Cardiac muscle cell (in vitro differentiated cells and primary cell): Measurements from ENCODE around the gene CARD16. TPM values are rescaled to one million over a fixed set of nuclear protein-coding genes. Genes with fewer than 3 reads are reported as not detected.

Source experiments
- DNase-seq, 2 donors: peaks; one replicate each; pipeline versions ENCODE4 v3.0.0 to v3.0.0-alpha.2; 2010 to 2017; ENCODE audit warnings: low read depth in 1 of 2, low spot score in 1 of 2
- H3K27ac ChIP-seq: fragments of 200-600 bp; sonication (generic); 2 replicates; pipeline ENCODE4 v1.5.1; 2016
- H3K27me3 ChIP-seq: fragments of 200-600 bp; sonication (generic); 2 replicates; pipeline ENCODE4 v1.6.0; 2016; ENCODE audit warnings: control low read depth
- H3K36me3 ChIP-seq: fragments of 200-600 bp; sonication (generic); 2 replicates; pipeline ENCODE4 v1.5.1; 2016; ENCODE audit warnings: control low read depth
- H3K4me1 ChIP-seq: fragments of 200-600 bp; sonication (generic); 2 replicates; pipeline ENCODE4 v1.8.1; 2017; ENCODE audit warnings: low read depth, mild to moderate bottlenecking, mixed run types
- H3K4me3 ChIP-seq: fragments of 200-600 bp; sonication (generic); 2 replicates; pipeline ENCODE4 v1.5.1; 2016; ENCODE audit warnings: mild to moderate bottlenecking
- H3K9me3 ChIP-seq: fragments of 200-600 bp; sonication (generic); 2 replicates; pipeline ENCODE4 v1.5.1; 2017; ENCODE audit warnings: low read depth, mild to moderate bottlenecking, control low read depth
- CTCF ChIP-seq: IDR thresholded peaks from 2 replicates; pipeline ENCODE4 v1.5.1; 2012; ENCODE audit warnings: low read depth, mild to moderate bottlenecking, low read length
- polyA plus RNA-seq: library from polyadenylated mRNA; unstranded; fragments of >200 nt; fragmentation: Nextera tagmentation; extraction: Ambion mirVana; gene quantifications from 2 replicates; pipeline ENCODE4 v1.2.1, GENCODE V29; 2016
- total RNA-seq: library from RNA; depleted of rRNA; stranded (reverse); fragments of >200 nt; gene quantifications from 2 replicates; pipeline ENCODE4 v1.2.3, GENCODE V29; 2016

The CARD16 gene
- total and polyA plus RNA-seq, 2 experiments from 2014 or later = not detected

- no peaks in the 10 kb centered on the region for H3K36me3 ChIP-seq
- H3K27me3 ChIP-seq = no peaks in the 10 kb centered on the region
- no peak overlapping the region for H3K4me3 ChIP-seq
- no peak for TF ChIP-seq CTCF
- no peak overlapping the region for H3K27ac ChIP-seq
- H3K9me3 ChIP-seq = no peaks in the 10 kb centered on the region
- DNase-seq = no peak
- no peaks in the 10 kb centered on the region for H3K4me1 ChIP-seq
These were observed 11.4 kb downstream of the CARD16 start for GRCh38 chr11:105033781-105034180.

GRCh38 chr11:105033343-105033742 is 11.8 kb downstream of the CARD16 start:
- DNase-seq = no peak
- Histone ChIP-seq H3K4me3 (no peak overlapping the region), H3K9me3 (no peaks in the 10 kb centered on the region), H3K36me3 (no peaks in the 10 kb centered on the region), H3K4me1 (no peaks in the 10 kb centered on the region), H3K27ac (no peak overlapping the region), H3K27me3 (no peaks in the 10 kb centered on the region)
- no peak for TF ChIP-seq CTCF

GRCh38 chr11:105032495-105032894 is 12.6 kb downstream of the CARD16 start:
- Histone ChIP-seq H3K27ac (no peak overlapping the region), H3K9me3 (no peaks in the 10 kb centered on the region), H3K4me3 (no peak overlapping the region), H3K36me3 (no peaks in the 10 kb centered on the region), H3K4me1 (peaks cover 1% of the 10 kb centered on the region), H3K27me3 (no peaks in the 10 kb centered on the region)
- DNase-seq = no peak
- TF ChIP-seq CTCF = no peak

GRCh38 chr11:105027678-105028077 is 17.5 kb downstream of the CARD16 start:
- no peak for TF ChIP-seq CTCF
- Histone ChIP-seq H3K4me3 (no peak overlapping the region), H3K27me3 (no peaks in the 10 kb centered on the region), H3K36me3 (no peaks in the 10 kb centered on the region), H3K9me3 (no peaks in the 10 kb centered on the region), H3K27ac (no peak overlapping the region), H3K4me1 (peaks cover 6% of the 10 kb centered on the region)
- no peak for DNase-seq

GRCh38 chr11:105024394-105024793 is 20.7 kb downstream of the CARD16 start:
- H3K36me3 ChIP-seq = no peaks in the 10 kb centered on the region
- no peaks in the 10 kb centered on the region for H3K9me3 ChIP-seq
- H3K4me1 ChIP-seq = peaks cover 6% of the 10 kb centered on the region
- no peak for DNase-seq
- H3K4me3 ChIP-seq = no peak overlapping the region
- H3K27me3 ChIP-seq = no peaks in the 10 kb centered on the region
- TF ChIP-seq CTCF = no peak
- no peak overlapping the region for H3K27ac ChIP-seq

GRCh38 chr11:105023003-105023402 is 22.1 kb downstream of the CARD16 start, which contains the start of gene CASP5:
Gene CASP5, minus strand, starts transcription at chr11:105023168. Its CDS starts 32 bp downstream, at chr11:105023136.
- H3K36me3 ChIP-seq = no peaks in the 10 kb centered on the region
- no peak within 1 kb of the TSS for H3K27ac ChIP-seq
- no peaks in the 10 kb centered on the region for H3K27me3 ChIP-seq
- H3K4me1 ChIP-seq = peaks cover 6% of the 10 kb centered on the region
- TF ChIP-seq CTCF = no peak
- H3K4me3 ChIP-seq = no peak within 1 kb of the TSS
- no peak for DNase-seq
- no peaks in the 10 kb centered on the region for H3K9me3 ChIP-seq
